ENCODE data around the gene RAVER1.

The RAVER1 gene

DNA sequence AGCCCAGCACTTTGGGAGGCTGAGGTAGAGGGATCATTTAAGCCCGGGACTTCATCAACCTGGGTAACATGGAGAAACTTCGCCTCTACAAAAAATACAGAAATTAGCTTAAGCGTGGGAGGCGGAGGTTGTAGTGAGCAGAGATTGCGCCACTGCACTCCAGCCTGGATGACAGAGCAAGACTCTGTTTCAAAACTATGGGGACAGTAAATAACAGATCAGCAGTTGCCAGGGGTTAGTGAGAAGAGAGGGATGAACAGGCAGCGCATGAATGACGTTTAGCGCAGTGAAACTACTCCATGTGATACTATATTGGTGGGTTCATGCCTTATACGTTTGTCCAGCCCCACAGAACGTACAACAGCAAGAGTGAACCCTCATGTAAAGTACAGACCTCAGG lies 13.2 kb upstream of the RAVER1 start:
- H3K36me3 ChIP-seq (ENCODE audit: insufficient read depth, low read length) = peaks cover 7% of the 10 kb centered on the region; the same call in 1 of the 2 replicates
- H3K9ac ChIP-seq (ENCODE audit: low read depth, low read length, poor library complexity, severe bottlenecking) = no peak overlapping the region
- TF ChIP-seq CTCF (conservative IDR thresholded peaks at IDR 0.05; ENCODE audit: low read length) (no peak), EZH2phosphoT487 (IDR thresholded peaks at IDR 0.05; ENCODE audit: borderline replicate concordance) (no peak)
- no peaks in the 10 kb centered on the region for H3K27me3 ChIP-seq (ENCODE audit: insufficient read depth, low read length, poor library complexity, severe bottlenecking)
- H3K4me3 ChIP-seq (ENCODE audit: low read length, poor library complexity, severe bottlenecking) = no peak overlapping the region
- H3K4me1 ChIP-seq (ENCODE audit: insufficient read depth, low read length, poor library complexity, severe bottlenecking) = no peaks in the 10 kb centered on the region
- H3K9me3 ChIP-seq (ENCODE audit: insufficient read depth, low read depth, low read length) = no peaks in the 10 kb centered on the region
- no peaks in the 10 kb centered on the region for H3K79me2 ChIP-seq (ENCODE audit: insufficient read depth, low read length)
- no peaks in the 10 kb centered on the region for H3F3A ChIP-seq (ENCODE audit: low read depth)
- H4K20me1 ChIP-seq (ENCODE audit: insufficient read depth, low read length, poor library complexity, severe bottlenecking) = no peaks in the 10 kb centered on the region
- H3K9me2 ChIP-seq (replicated peaks; ENCODE audit: low read depth, low read length) = no peaks in the 10 kb centered on the region
- no peak overlapping the region for H3K4me2 ChIP-seq (ENCODE audit: low read depth, low read length, poor library complexity, severe bottlenecking)
- no peak overlapping the region for H2AFZ ChIP-seq (ENCODE audit: low read length)

DNA sequence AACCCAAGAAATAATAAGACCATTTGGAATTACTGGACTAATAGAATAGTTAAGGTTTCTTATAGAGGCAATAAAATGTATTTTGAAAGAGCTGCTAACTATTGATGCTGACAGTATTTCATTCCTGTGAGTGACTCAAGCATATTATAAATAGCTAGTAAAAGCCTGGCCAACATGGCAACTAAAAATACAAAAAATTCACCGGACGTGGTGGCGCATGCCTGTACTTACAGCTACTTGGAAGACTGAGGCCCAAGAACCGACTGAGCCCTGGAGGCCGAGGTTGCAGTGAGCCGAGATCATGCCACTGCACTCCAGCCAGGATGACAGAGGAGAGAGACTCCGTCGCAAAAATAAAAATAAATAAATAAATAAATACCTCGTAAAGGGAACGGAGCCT lies 11.5 kb upstream of the RAVER1 start:
- H3K4me2 ChIP-seq (ENCODE audit: low read depth, low read length, poor library complexity, severe bottlenecking) = no peak overlapping the region
- TF ChIP-seq EZH2phosphoT487 (IDR thresholded peaks at IDR 0.05; ENCODE audit: borderline replicate concordance) = no peak
- TF ChIP-seq CTCF (conservative IDR thresholded peaks at IDR 0.05; ENCODE audit: low read length) = no peak
- no peak overlapping the region for H2AFZ ChIP-seq (ENCODE audit: low read length)

GRCh38 chr19:10343495-10343894 lies 10.2 kb upstream of the RAVER1 start:
- H3K4me1 ChIP-seq (ENCODE audit: insufficient read depth, low read length, poor library complexity, severe bottlenecking) = peaks cover 19% of the 10 kb centered on the region
- no peak overlapping the region for H3K9ac ChIP-seq (ENCODE audit: low read depth, low read length, poor library complexity, severe bottlenecking)
- H3K9me3 ChIP-seq (ENCODE audit: insufficient read depth, low read depth, low read length) = no peaks in the 10 kb centered on the region
- H3K9me2 ChIP-seq (replicated peaks; ENCODE audit: low read depth, low read length) = no peaks in the 10 kb centered on the region
- H3K27me3 ChIP-seq (ENCODE audit: insufficient read depth, low read length, poor library complexity, severe bottlenecking) = no peaks in the 10 kb centered on the region
- no peak overlapping the region for H3K4me2 ChIP-seq (ENCODE audit: low read depth, low read length, poor library complexity, severe bottlenecking)
- no peaks in the 10 kb centered on the region for H3K36me3 ChIP-seq (ENCODE audit: insufficient read depth, low read length)
- TF ChIP-seq CTCF (conservative IDR thresholded peaks at IDR 0.05; ENCODE audit: low read length) (no peak), EZH2phosphoT487 (IDR thresholded peaks at IDR 0.05; ENCODE audit: borderline replicate concordance) (no peak)
- no peak overlapping the region for H2AFZ ChIP-seq (ENCODE audit: low read length)
- no peaks in the 10 kb centered on the region for H4K20me1 ChIP-seq (ENCODE audit: insufficient read depth, low read length, poor library complexity, severe bottlenecking)
- peaks cover 9% of the 10 kb centered on the region for H3K79me2 ChIP-seq (ENCODE audit: insufficient read depth, low read length)
- H3K4me3 ChIP-seq (ENCODE audit: low read length, poor library complexity, severe bottlenecking) = no peak overlapping the region
- no peaks in the 10 kb centered on the region for H3F3A ChIP-seq (ENCODE audit: low read depth)

More for the DNA sequence above, 11.5 kb upstream of the RAVER1 start:
- no peaks in the 10 kb centered on the region for H3K36me3 ChIP-seq (ENCODE audit: insufficient read depth, low read length)
- no peaks in the 10 kb centered on the region for H3K9me3 ChIP-seq (ENCODE audit: insufficient read depth, low read depth, low read length)
- no peaks in the 10 kb centered on the region for H3K79me2 ChIP-seq (ENCODE audit: insufficient read depth, low read length)
- H3F3A ChIP-seq (ENCODE audit: low read depth) = no peaks in the 10 kb centered on the region
- no peaks in the 10 kb centered on the region for H4K20me1 ChIP-seq (ENCODE audit: insufficient read depth, low read length, poor library complexity, severe bottlenecking)
- no peaks in the 10 kb centered on the region for H3K27me3 ChIP-seq (ENCODE audit: insufficient read depth, low read length, poor library complexity, severe bottlenecking)
- H3K4me3 ChIP-seq (ENCODE audit: low read length, poor library complexity, severe bottlenecking) = no peak overlapping the region
- H3K4me1 ChIP-seq (ENCODE audit: insufficient read depth, low read length, poor library complexity, severe bottlenecking) = peaks cover 9% of the 10 kb centered on the region
- H3K9ac ChIP-seq (ENCODE audit: low read depth, low read length, poor library complexity, severe bottlenecking) = no peak overlapping the region
- no peaks in the 10 kb centered on the region for H3K9me2 ChIP-seq (replicated peaks; ENCODE audit: low read depth, low read length)

Data from Loucy (cell line).